GM23338 (cell line): ENCODE results near the gene WASL. TPM values are rescaled to one million over a fixed set of nuclear protein-coding genes. Genes with fewer than 3 reads are reported as not detected.

ENCODE experiments used
- ATAC-seq: fragments of 200-7000 bp; cut with Tn5 transposase; 3 replicates; pipeline ENCODE4 v1.9.1; 2020
- DNase-seq: peaks from one replicate; pipeline ENCODE4 v3.0.0-alpha.2; 2015; ENCODE audit warnings: low spot score
- H2AFZ ChIP-seq: fragments of 200-600 bp; sonication (generic); 2 replicates; pipeline ENCODE4 v1.8.0; 2016; ENCODE audit warnings: antibody characterized with exemption, mild to moderate bottlenecking, moderate library complexity
- H3F3A ChIP-seq: fragments of 200-600 bp; sonication (generic); replicated peaks from 2 replicates; pipeline ENCODE4 v1.8.0; 2017; ENCODE audit warnings: antibody characterized with exemption, mixed run types, low read depth
- H3K27ac ChIP-seq: fragments of 200-600 bp; sonication (generic); 2 replicates; pipeline ENCODE4 v1.6.1; 2016; ENCODE audit warnings: low read depth
- H3K27me3 ChIP-seq: fragments of 200-600 bp; sonication (generic); 2 replicates; pipeline ENCODE4 v1.8.0; 2016; ENCODE audit warnings: mild to moderate bottlenecking, mixed run types, moderate library complexity; ENCODE audit not compliant: insufficient read depth
- H3K36me3 ChIP-seq: fragments of 200-600 bp; sonication (generic); 2 replicates; pipeline ENCODE4 v1.8.0; 2016; ENCODE audit warnings: mild to moderate bottlenecking; ENCODE audit not compliant: insufficient read depth
- H3K4me1 ChIP-seq: fragments of 200-600 bp; sonication (generic); 2 replicates; pipeline ENCODE4 v1.8.0; 2016; ENCODE audit warnings: mild to moderate bottlenecking, moderate library complexity; ENCODE audit not compliant: insufficient read depth
- H3K4me2 ChIP-seq: fragments of 200-600 bp; sonication (generic); 2 replicates; pipeline ENCODE4 v1.7.1; 2017; ENCODE audit warnings: mixed run types
- H3K4me3 ChIP-seq: fragments of 200-600 bp; sonication (generic); 2 replicates; pipeline ENCODE4 v1.6.1; 2016; ENCODE audit warnings: mixed run types
- H3K79me2 ChIP-seq: fragments of 200-600 bp; sonication (generic); replicated peaks from 2 replicates; pipeline ENCODE4 v1.8.0; 2017; ENCODE audit warnings: mild to moderate bottlenecking; ENCODE audit not compliant: insufficient read depth
- H3K9me2 ChIP-seq: fragments of 200-600 bp; sonication (generic); 2 replicates; pipeline ENCODE4 v1.8.0; 2017; ENCODE audit not compliant: insufficient read depth
- H4K20me1 ChIP-seq: fragments of 200-600 bp; sonication (generic); replicated peaks from 2 replicates; pipeline ENCODE4 v1.8.0; 2017; ENCODE audit warnings: mild to moderate bottlenecking; ENCODE audit not compliant: insufficient read depth
- H3K27ac Mint-ChIP-seq: 2 replicates; pipeline ENCODE4 v1.8.0; 2020; ENCODE audit warnings: inconsistent platforms, mild to moderate bottlenecking, moderate library complexity, mixed read lengths
- H3K27me3 Mint-ChIP-seq: 3 replicates; pipeline ENCODE4 v1.8.0; 2022; ENCODE audit warnings: low read depth, mild to moderate bottlenecking, moderate library complexity, mixed read lengths, inconsistent platforms; ENCODE audit not compliant: insufficient read depth, poor library complexity
- H3K36me3 Mint-ChIP-seq: 3 replicates; pipeline ENCODE4 v1.8.0; 2021; ENCODE audit warnings: low read depth, mild to moderate bottlenecking, inconsistent platforms, moderate library complexity, mixed read lengths
- H3K4me1 Mint-ChIP-seq: 3 replicates; pipeline ENCODE4 v1.8.0; 2020; ENCODE audit warnings: mild to moderate bottlenecking, inconsistent platforms, mixed read lengths
- H3K4me3 Mint-ChIP-seq: 3 replicates; pipeline ENCODE4 v1.8.0; 2021; ENCODE audit warnings: moderate library complexity, mild to moderate bottlenecking, inconsistent platforms, mixed read lengths
- H3K9me3 Mint-ChIP-seq: 3 replicates; pipeline ENCODE4 v1.8.0; 2020; ENCODE audit warnings: moderate library complexity, mild to moderate bottlenecking, inconsistent platforms, mixed read lengths
- EZH2phosphoT487 ChIP-seq: fragments of 200-600 bp; sonication (generic); IDR thresholded peaks from one replicate; pipeline ENCODE4 v1.8.1; 2018; ENCODE audit warnings: antibody characterized with exemption; ENCODE audit not compliant: unreplicated experiment
- STAT1 ChIP-seq: IDR thresholded peaks from one replicate; pipeline ENCODE4 v1.6.1; 2016; ENCODE audit warnings: antibody characterized with exemption; ENCODE audit not compliant: unreplicated experiment
- ZNF331 ChIP-seq: fragments of 250-450 bp; sonication (Bioruptor Pico); IDR thresholded peaks from 2 replicates; pipeline ENCODE4 v1.5.0; 2020; ENCODE audit warnings: low read depth, mild to moderate bottlenecking, moderate library complexity
- ZNF462 ChIP-seq: fragments of 250-450 bp; sonication (Bioruptor Pico); IDR thresholded peaks from 2 replicates; pipeline ENCODE4 v1.5.0; 2020; ENCODE audit warnings: mild to moderate bottlenecking, moderate library complexity
- polyA plus RNA-seq: library from polyadenylated mRNA; unstranded; fragments of >200 nt; fragmentation: Nextera tagmentation; extraction: Ambion mirVana; gene quantifications from 2 replicates; pipeline ENCODE4 v1.2.1, GENCODE V29; 2016
- total RNA-seq: library from RNA; depleted of rRNA; stranded (reverse); fragments of >200 nt; shearing (Covaris generic); gene quantifications from 2 replicates; pipeline ENCODE4 v1.2.3, GENCODE V29; 2014

Gene WASL
- total and polyA plus RNA-seq, 2 experiments from 2014 or later = 36.4 to 45.3 TPM

GRCh38 chr7:123746931-123747488 lies 1.8 kb downstream of the WASL start (continued):
- no peak for TF ChIP-seq ZNF462 (CRISPR knock-in tag)

- DNase-seq (no peak), ATAC-seq (no peak)
- Histone ChIP-seq H2AFZ (no peak overlapping the region), H3K9me2 (no peaks in the 10 kb centered on the region), H3K36me3 (no peaks in the 10 kb centered on the region), H3K27me3 (no peaks in the 10 kb centered on the region), H4K20me1 (peaks cover 29% of the 10 kb centered on the region), H3K4me1 (peaks cover 61% of the 10 kb centered on the region), H3K4me2 (peak overlapping the region; percentile 87), H3F3A (peaks cover 7% of the 10 kb centered on the region), H3K79me2 (peaks cover 89% of the 10 kb centered on the region), H3K27ac (no peak overlapping the region), H3K4me3 (peak overlapping the region; percentile 82)
- Mint-ChIP-seq H3K4me3 (peak overlapping the region; percentile 95), H3K27me3 (peaks cover 2% of the 10 kb centered on the region), H3K4me1 (peaks cover 49% of the 10 kb centered on the region), H3K27ac (peak overlapping the region; percentile 69; the same call in 1 of the 2 replicates), H3K9me3 (no peaks in the 10 kb centered on the region), H3K36me3 (peaks cover 3% of the 10 kb centered on the region; the same call in 1 of the 3 replicates)
- TF ChIP-seq STAT1 = no peak
- TF ChIP-seq ZNF331 (CRISPR knock-in tag) = no peak
- no peak for TF ChIP-seq EZH2phosphoT487
Observed at GRCh38 chr7:123746055-123746454, 2.7 kb downstream of the WASL start.
